SH-SY5Y (cell line): Measurements from ENCODE around the gene PYHIN1.

ENCODE experiments used
- GATA2 ChIP-seq: IDR thresholded peaks from 2 replicates; pipeline ENCODE4 v1.6.1; 2011; ENCODE audit warnings: mild to moderate bottlenecking, low read depth, low read length
- GATA3 ChIP-seq: IDR thresholded peaks from 2 replicates; pipeline ENCODE4 v1.6.1; 2011; ENCODE audit warnings: low read depth, mild to moderate bottlenecking, low read length, moderate library complexity

DNA sequence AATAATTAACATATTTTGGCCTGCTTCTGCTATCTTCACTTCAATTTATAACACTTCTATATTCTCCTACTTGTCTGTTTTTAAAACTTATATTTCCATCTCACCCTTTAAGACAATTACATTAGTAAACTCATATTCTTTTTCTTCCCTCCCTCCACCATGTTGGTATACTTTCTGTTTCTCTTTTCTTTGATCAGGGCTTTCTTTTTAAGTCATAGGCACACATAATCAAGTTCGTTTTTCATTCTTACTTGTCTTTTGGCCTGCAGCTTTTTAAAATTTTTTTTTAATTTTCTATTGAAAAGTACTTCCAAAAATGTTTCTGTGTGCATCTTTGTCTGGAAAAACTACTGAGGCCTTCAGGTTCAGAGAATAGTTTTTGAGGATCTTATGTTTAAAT lies 2.3 kb downstream of the PYHIN1 start:
- TF ChIP-seq GATA2 (no peak), GATA3 (no peak)
